Transverse colon (tissue), 4 donors: ENCODE measurements around the gene WNT9A. TPM values are rescaled to one million over a fixed set of nuclear protein-coding genes. Genes with fewer than 3 reads are reported as not detected.

ENCODE experiments used
- DNase-seq: peaks from one replicate; pipeline ENCODE4 v3.0.0-alpha.2; 2019
- H3K27ac ChIP-seq, 4 donors: fragments of 200-600 bp; sonication (generic); 2 replicates each; pipeline ENCODE4 v1.5.1; 2016 to 2018; ENCODE audit warnings: inconsistent platforms in 4 of 4
- H3K27me3 ChIP-seq: fragments of 200-600 bp; sonication (generic); 2 replicates; pipeline ENCODE4 v1.5.1; 2017; ENCODE audit warnings: inconsistent platforms
- H3K36me3 ChIP-seq, 4 donors: fragments of 200-600 bp; sonication (generic); 2 replicates each; pipeline ENCODE4 v1.5.1; 2017 to 2019; ENCODE audit warnings: inconsistent platforms in 4 of 4
- H3K4me1 ChIP-seq, 4 donors: fragments of 200-600 bp; sonication (generic); 2 replicates each; pipeline ENCODE4 v1.5.1; 2017 to 2020; ENCODE audit warnings: inconsistent platforms in 4 of 4
- H3K4me3 ChIP-seq, 4 donors: fragments of 200-600 bp; sonication (generic); 1 replicate in 1 of 4; 2 replicates in 3 of 4; pipeline versions ENCODE4 v1.5.1 to v1.6.1; 2017 to 2019; ENCODE audit warnings: inconsistent platforms in 4 of 4
- H3K9me3 ChIP-seq, 2 donors: fragments of 200-600 bp; sonication (generic); 2 replicates each; pipeline ENCODE4 v1.5.1; 2017 to 2019; ENCODE audit warnings: inconsistent platforms in 2 of 2
- CTCF ChIP-seq, 5 experiments: fragments of 200-600 bp in 3 of 5; fragments of 450-650 bp in 2 of 5; sonication (generic) in 3 of 5; IDR thresholded peaks; 1 replicate in 2 of 5; 2 replicates in 3 of 5; pipeline ENCODE4 v1.5.1; 2016 to 2017; ENCODE audit warnings: antibody characterized with exemption in 5 of 5, inconsistent platforms in 3 of 5, mild to moderate bottlenecking in 2 of 5, moderate library complexity in 1 of 5
- EP300 ChIP-seq: sonication (generic); formaldehyde crosslinking; IDR thresholded peaks from one replicate; pipeline ENCODE4 v1.6.1; 2017; ENCODE audit warnings: antibody characterized with exemption, low read depth
- POLR2A ChIP-seq: fragments of 450-650 bp; IDR thresholded peaks from one replicate; pipeline ENCODE4 v1.6.1; 2016; ENCODE audit warnings: antibody characterized with exemption, mild to moderate bottlenecking, moderate library complexity
- POLR2AphosphoS5 ChIP-seq, 3 donors: sonication (generic); formaldehyde crosslinking; IDR thresholded peaks; one replicate each; pipeline ENCODE4 v1.6.1; 2016; ENCODE audit warnings: antibody characterized with exemption in 3 of 3
- WGBS, 2 donors: methylation state at CpG; one replicate each; pipeline ENCODE4 v1.1.5; 2018; ENCODE audit warnings: low coverage in 1 of 2; 5-methylcytosine and 5-hydroxymethylcytosine counted together
- in situ Hi-C, 4 donors: fragments of 200-750 bp; cut with MboI; loops; one replicate each; pipeline versions ENCODE4 v1.15.0 to v1.15.1; 2017; ENCODE audit warnings: low sequenced_read_pairs in 3 of 4, low pct_ligation_motif_present in 1 of 4, low pct_unique_long_range_greater_than_20kb in 1 of 4
- intact Hi-C: fragments of 100-400 bp; cut with DNase I; formaldehyde crosslinking; loops from one replicate; pipeline ENCODE4 v1.15.1; 2023; ENCODE audit warnings: low total_unique reads
- total RNA-seq, 4 donors: library from RNA; depleted of rRNA; stranded (reverse); fragments of >200 nt; gene quantifications; one replicate each; pipeline ENCODE4 v1.1.0, GENCODE V29; 2016

WNT9A gene
- total RNA-seq, 4 donors from 2014 or later = 1.2 to 4.0 (median 1.8) TPM

GRCh38 chr1:227943381-227944089 is 4.2 kb downstream of the WNT9A start:
- in situ Hi-C loops (loop anchor here in 1 of 4 donors (25.0 kb wide), 1 partner anchor 181 kb away; no protein-coding TSS in a partner anchor), intact Hi-C loops (loop anchor here (10.0 kb wide), 1 partner anchor 59 kb away; no protein-coding TSS in a partner anchor)
- H3K4me1 ChIP-seq = peaks cover 22 to 60% (median 36%) of the 10 kb centered on the region in 4 donors
- no peaks in the 10 kb centered on the region for H3K9me3 ChIP-seq
- no peak for TF ChIP-seq POLR2A
- no peak for TF ChIP-seq EP300
- TF ChIP-seq CTCF (IDR thresholded peaks at IDR 0.05) = no peak
- no peak for TF ChIP-seq POLR2AphosphoS5 (IDR thresholded peaks at IDR 0.05)
- WGBS, 2 donors = 68 to 74% methylated on average over 10 to 12 of the region's 12 CpGs
- no peak for DNase-seq
- peaks cover 16% of the 10 kb centered on the region for H3K27me3 ChIP-seq
- H3K27ac ChIP-seq = peak overlapping the region; percentile 65 to 94 (median 87)
- no peaks in the 10 kb centered on the region for H3K36me3 ChIP-seq
- peak overlapping the region in 1 of 4 donors; percentile 21 for H3K4me3 ChIP-seq

GRCh38 chr1:227942716-227943261 is 4.9 kb downstream of the WNT9A start:
- Histone ChIP-seq H3K27me3 (peaks cover 10% of the 10 kb centered on the region), H3K4me1 (peaks cover 22 to 54% (median 31%) of the 10 kb centered on the region in 4 donors), H3K9me3 (no peaks in the 10 kb centered on the region), H3K27ac (peak overlapping the region; percentile 65 to 94 (median 87)), H3K36me3 (no peaks in the 10 kb centered on the region), H3K4me3 (no peak overlapping the region)
- DNase-seq = no peak
- in situ Hi-C loops (loop anchor here in 1 of 4 donors (25.0 kb wide), 1 partner anchor 180 kb away; no protein-coding TSS in a partner anchor), intact Hi-C loops (loop anchor here (10.0 kb wide), 1 partner anchor 58 kb away; no protein-coding TSS in a partner anchor)
- 79% methylated on average over 8 of the region's 8 CpGs; no CpG with 5 or more reads in 1 of the 2 donors for WGBS, 2 donors
- TF ChIP-seq POLR2AphosphoS5 (IDR thresholded peaks at IDR 0.05) (no peak), EP300 (no peak), POLR2A (no peak), CTCF (IDR thresholded peaks at IDR 0.05) (no peak)

GRCh38 chr1:227942021-227942715 is 5.6 kb downstream of the WNT9A start:
- WGBS, 2 donors = 68% methylated on average over 15 of the region's 15 CpGs; no CpG with 5 or more reads in 1 of the 2 donors
- no peaks in the 10 kb centered on the region for H3K36me3 ChIP-seq
- H3K27me3 ChIP-seq = peaks cover 7% of the 10 kb centered on the region
- TF ChIP-seq CTCF (IDR thresholded peaks at IDR 0.05) (no peak), POLR2AphosphoS5 (IDR thresholded peaks at IDR 0.05) (no peak), POLR2A (no peak), EP300 (no peak)
- no peak for DNase-seq
- intact Hi-C loops = loop anchor here (10.0 kb wide), 1 partner anchor 57 kb away; no protein-coding TSS in a partner anchor
- no peaks in the 10 kb centered on the region for H3K9me3 ChIP-seq
- H3K4me3 ChIP-seq = no peak overlapping the region
- in situ Hi-C loops = loop anchor here in 1 of 4 donors (25.0 kb wide), 1 partner anchor 180 kb away; no protein-coding TSS in a partner anchor
- peaks cover 22 to 51% (median 27%) of the 10 kb centered on the region in 4 donors for H3K4me1 ChIP-seq
- H3K27ac ChIP-seq = peak overlapping the region; percentile 65 to 94 (median 87)
